Stomach (tissue), 9 donors: ENCODE data around the gene GTF3C2. TPM values are rescaled to one million over a fixed set of nuclear protein-coding genes. Genes with fewer than 3 reads are reported as not detected.
"Not testable (repeated sequence)": the region's sequence is repeated elsewhere in the genome, so short reads cannot be mapped to it uniquely, and the experiment has no call there.

ENCODE experiments used
- DNase-seq, 2 donors: peaks; one replicate each; pipeline versions ENCODE4 v3.0.0 to v3.0.0-alpha.2; 2013 to 2019
- H3K27ac ChIP-seq, 5 donors: fragments of 200-600 bp in 4 of 5; sonication (generic) in 4 of 5; one replicate each; pipeline ENCODE4 v1.5.1; 2013 to 2019; ENCODE audit warnings: mild to moderate bottlenecking in 1 of 5, moderate library complexity in 1 of 5
- H3K27me3 ChIP-seq, 3 donors: fragments of 200-600 bp; sonication (generic); one replicate each; pipeline ENCODE4 v1.5.1; 2017 to 2019; ENCODE audit warnings: mixed run types in 1 of 3
- H3K36me3 ChIP-seq, 4 donors: fragments of 200-600 bp; sonication (generic); 1 replicate in 3 of 4; 2 replicates in 1 of 4; pipeline ENCODE4 v1.5.1; 2016 to 2019
- H3K4me1 ChIP-seq, 4 donors: fragments of 200-600 bp; sonication (generic); one replicate each; pipeline ENCODE4 v1.5.1; 2016 to 2019
- H3K4me3 ChIP-seq, 4 donors: fragments of 200-600 bp; sonication (generic) in 3 of 4; one replicate each; pipeline ENCODE4 v1.5.1; 2016 to 2019; ENCODE audit warnings: mild to moderate bottlenecking in 1 of 4
- H3K9me3 ChIP-seq, 4 donors: fragments of 200-600 bp; sonication (generic); one replicate each; pipeline ENCODE4 v1.5.1; 2016 to 2019
- CTCF ChIP-seq, 7 experiments: fragments of 450-650 bp in 4 of 7; fragments of 200-600 bp in 3 of 7; sonication (generic) in 3 of 7; IDR thresholded peaks; one replicate each; pipeline ENCODE4 v1.5.1; 2016 to 2019; ENCODE audit warnings: antibody characterized with exemption in 7 of 7, control low read depth in 2 of 7, mild to moderate bottlenecking in 1 of 7
- EP300 ChIP-seq: sonication (generic); formaldehyde crosslinking; IDR thresholded peaks from one replicate; pipeline ENCODE4 v1.6.1; 2017; ENCODE audit warnings: antibody characterized with exemption
- POLR2A ChIP-seq, 4 donors: fragments of 450-650 bp; IDR thresholded peaks; one replicate each; pipeline ENCODE4 v1.6.1; 2016; ENCODE audit warnings: antibody characterized with exemption in 4 of 4, control low read depth in 2 of 4, mild to moderate bottlenecking in 1 of 4, moderate library complexity in 1 of 4
- POLR2AphosphoS5 ChIP-seq, 3 donors: sonication (generic); formaldehyde crosslinking; IDR thresholded peaks; one replicate each; pipeline ENCODE4 v1.6.1; 2016; ENCODE audit warnings: antibody characterized with exemption in 3 of 3
- WGBS, 5 donors: extraction: QIAGEN DNeasy Blood & Tissue Kit in 3 of 5; methylation state at CpG; one replicate each; pipeline versions ENCODE4 v1.1.5 to v1.1.7; 2013 to 2018; 5-methylcytosine and 5-hydroxymethylcytosine counted together
- intact Hi-C: fragments of 100-400 bp; cut with DNase I; formaldehyde crosslinking; loops from one replicate; pipeline ENCODE4 v1.15.1; 2023; ENCODE audit warnings: low total_unique reads
- polyA plus RNA-seq, 3 donors: library from polyadenylated mRNA; stranded (reverse); fragments of 200-250 nt; gene quantifications; one replicate each; pipeline ENCODE4 v1.2.3, GENCODE V29; 2013
- total RNA-seq, 5 donors: library from RNA; depleted of rRNA; stranded (reverse); fragments of >200 nt; gene quantifications; one replicate each; pipeline versions ENCODE4 v1.1.0 to v1.2.3, GENCODE V29; 2014 to 2016
- donor health status: healthy with polysubstance abuse.
- donor health status: Bipolar disorder and iron deficiency.
- donor health status: healthy.

GTF3C2 gene
- total and polyA plus RNA-seq, 8 donors = 18.8 to 125 (median 32.9) TPM

GRCh38 chr2:27353762-27354596, 2.6 kb downstream of the GTF3C2 start:
- Histone ChIP-seq H3K4me1 (peaks cover 24 to 76% (median 60%) of the 10 kb centered on the region in 4 donors), H3K36me3 (peaks cover 0 to 10% (median 3%) of the 10 kb centered on the region in 4 donors), H3K4me3 (no peak overlapping the region), H3K27me3 (no peaks in the 10 kb centered on the region), H3K27ac (peak overlapping the region in 1 of 5 donors; percentile 18), H3K9me3 (no peaks in the 10 kb centered on the region)
- 65 to 76% (median 71%) methylated on average over 7 of the region's 7 CpGs for WGBS, 5 donors
- TF ChIP-seq CTCF (IDR thresholded peaks at IDR 0.05) = no peak
- TF ChIP-seq POLR2A (IDR thresholded peaks at IDR 0.05) = no peak
- no peak for TF ChIP-seq EP300
- TF ChIP-seq POLR2AphosphoS5 (IDR thresholded peaks at IDR 0.05) = no peak
- intact Hi-C loops = no loop called here
- DNase-seq = no peak

- DNase-seq, H3K27ac ChIP-seq, H3K9me3 ChIP-seq, H3K36me3 ChIP-seq, H3K4me3 ChIP-seq, intact Hi-C loops, H3K27me3 ChIP-seq: not testable (repeated sequence)
- H3K4me1 ChIP-seq = peaks cover 24 to 74% (median 59%) of the 10 kb centered on the region in 4 donors
- 93 to 97% (median 96%) methylated on average over 5 of the region's 5 CpGs for WGBS, 5 donors
Observed at GRCh38 chr2:27353386-27353761, 3.2 kb downstream of the GTF3C2 start.

DNA sequence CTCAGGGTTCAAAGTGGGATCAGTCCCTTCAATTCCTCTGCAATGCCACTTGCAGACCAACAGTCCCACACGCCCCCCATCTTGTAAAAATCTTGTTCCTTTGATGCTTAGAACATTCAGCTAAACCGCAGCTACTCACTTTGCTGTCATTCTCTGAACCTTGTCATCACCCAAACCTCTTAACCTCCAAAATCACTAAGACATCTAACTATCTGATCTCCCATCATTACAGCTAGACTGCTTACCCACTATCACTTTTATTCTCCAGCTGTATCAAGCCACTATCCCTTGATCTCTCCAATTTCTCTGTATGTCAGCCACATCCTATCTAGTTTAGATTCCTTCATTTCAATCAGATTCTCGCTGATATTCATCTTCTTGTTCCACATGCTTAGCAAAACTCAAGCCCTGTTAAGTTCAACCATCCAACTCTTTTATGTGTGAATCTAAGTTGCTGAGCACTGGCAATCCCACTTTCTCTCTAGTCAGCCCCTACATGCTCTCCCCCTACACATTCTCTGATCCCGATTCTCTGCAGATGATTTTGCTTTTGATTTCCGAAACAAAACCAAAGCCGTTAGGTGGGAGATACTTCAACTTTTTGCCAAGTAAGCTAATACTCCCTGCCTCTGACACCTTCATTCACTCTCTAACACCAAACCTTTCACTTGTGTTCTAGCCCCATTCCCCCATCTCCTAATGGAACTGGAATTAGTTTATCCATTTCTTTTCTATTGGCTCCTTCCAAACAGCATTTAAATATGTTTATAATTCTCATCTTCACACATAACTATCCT, 4.6 kb downstream of the GTF3C2 start:
- Histone ChIP-seq H3K27me3 (no peaks in the 10 kb centered on the region), H3K4me1 (peaks cover 20 to 70% (median 53%) of the 10 kb centered on the region in 4 donors), H3K4me3 (no peak overlapping the region), H3K27ac (no peak overlapping the region), H3K36me3 (peaks cover 0 to 10% (median 5%) of the 10 kb centered on the region in 4 donors), H3K9me3 (no peaks in the 10 kb centered on the region)
- WGBS, 5 donors = 74 to 82% (median 78%) methylated on average over 6 of the region's 6 CpGs
- intact Hi-C loops = no loop called here
- DNase-seq = no peak
- TF ChIP-seq POLR2A (IDR thresholded peaks at IDR 0.05) (no peak), POLR2AphosphoS5 (IDR thresholded peaks at IDR 0.05) (no peak), EP300 (no peak), CTCF (IDR thresholded peaks at IDR 0.05) (no peak)

GRCh38 chr2:27350106-27350693, 6.4 kb downstream of the GTF3C2 start:
- Histone ChIP-seq H3K36me3 (peaks cover 0 to 10% (median 5%) of the 10 kb centered on the region in 4 donors), H3K4me1 (peaks cover 14 to 62% (median 43%) of the 10 kb centered on the region in 4 donors), H3K4me3 (no peak overlapping the region), H3K27me3 (no peaks in the 10 kb centered on the region), H3K9me3 (no peaks in the 10 kb centered on the region), H3K27ac (no peak overlapping the region)
- intact Hi-C loops = no loop called here
- no peak for DNase-seq
- no peak for TF ChIP-seq POLR2A (IDR thresholded peaks at IDR 0.05)
- TF ChIP-seq EP300 = no peak
- whole genome bisulfite sequencing, 5 donors = 69 to 77% (median 72%) methylated on average over 7 of the region's 7 CpGs

DNA sequence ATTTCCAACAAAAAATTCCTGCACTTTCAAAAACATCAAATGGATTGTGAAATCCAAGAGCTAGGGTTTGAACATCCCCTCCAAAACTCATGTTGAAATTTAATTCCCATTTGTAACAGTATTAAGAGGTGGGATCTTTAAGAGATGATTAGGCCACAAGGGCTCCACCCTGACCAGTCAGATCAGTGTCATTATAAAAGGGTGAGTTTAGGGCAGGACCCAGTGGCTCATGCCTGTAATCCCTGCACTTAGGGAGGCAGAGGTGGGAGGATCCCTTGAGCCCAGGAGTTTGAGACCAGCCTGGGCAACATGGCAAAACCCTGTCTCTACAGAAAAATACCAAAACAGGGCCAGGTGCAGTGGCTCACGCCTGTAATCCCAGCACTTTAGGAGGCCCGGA, 8.9 kb downstream of the GTF3C2 start:
- WGBS, 5 donors = 82 to 95% (median 92%) methylated on average over 2 of the region's 2 CpGs
- TF ChIP-seq POLR2A (IDR thresholded peaks at IDR 0.05) (no peak), EP300 (no peak), CTCF (IDR thresholded peaks at IDR 0.05) (no peak), POLR2AphosphoS5 (IDR thresholded peaks at IDR 0.05) (no peak)
- Histone ChIP-seq H3K9me3 (no peaks in the 10 kb centered on the region), H3K4me3 (no peak overlapping the region), H3K27me3 (no peaks in the 10 kb centered on the region), H3K36me3 (peaks cover 2 to 20% (median 13%) of the 10 kb centered on the region in 4 donors), H3K4me1 (peaks cover 0 to 36% (median 19%) of the 10 kb centered on the region in 4 donors), H3K27ac (no peak overlapping the region)
- intact Hi-C loops = no loop called here
- DNase-seq = no peak
